DOHH2 (cell line): ENCODE results near the gene CLDN10.

Experiments
- CTCF ChIP-seq: fragments of 200-600 bp; sonication (generic); IDR thresholded peaks from one replicate; pipeline ENCODE4 v1.5.1; 2014; ENCODE audit warnings: antibody characterized with exemption, mild to moderate bottlenecking, low read depth, low read length; ENCODE audit not compliant: poor library complexity, severe bottlenecking
- EZH2phosphoT487 ChIP-seq: fragments of 200-600 bp; sonication (generic); IDR thresholded peaks from 2 replicates; pipeline ENCODE4 v1.6.1; 2017; ENCODE audit warnings: borderline replicate concordance, mild to moderate bottlenecking, antibody characterized with exemption, low read length, moderate library complexity, mixed read lengths

- no peak for TF ChIP-seq CTCF
- no peak for TF ChIP-seq EZH2phosphoT487
Measured at GRCh38 chr13:95604556-95604915, 52.0 kb downstream of the CLDN10 start.
